Activated CD8-positive, alpha-beta memory T cell treated with anti-CD3 and anti-CD28 coated beads for 4 hours (primary cell): ENCODE results near the gene PLEK.
"Not testable (repeated sequence)": the region's sequence is repeated elsewhere in the genome, so short reads cannot be mapped to it uniquely, and the experiment has no call there.

Experiments used
- DNase-seq, 2 donors: peaks; one replicate each; pipeline ENCODE4 v3.0.0-alpha.2; 2020; ENCODE audit warnings: low read depth in 2 of 2

The PLEK gene

GRCh38 chr2:68352651-68353391, 12.3 kb upstream of the PLEK start:
- no peak for DNase-seq

GRCh38 chr2:68356599-68357239, 8.4 kb upstream of the PLEK start:
- no peak for DNase-seq

- no peak for DNase-seq
Measured at GRCh38 chr2:68357605-68358337, 7.3 kb upstream of the PLEK start.

GRCh38 chr2:68359889-68360288, 5.2 kb upstream of the PLEK start:
- DNase-seq = no peak

- DNase-seq = peak; percentile 60 to 70
Measured at GRCh38 chr2:68362069-68362468, 3.0 kb upstream of the PLEK start.

- no peak for DNase-seq
Measured at GRCh38 chr2:68362749-68363148, 2.3 kb upstream of the PLEK start.

GRCh38 chr2:68363721-68364120, 1.4 kb upstream of the PLEK start:
- no peak for DNase-seq

- no peak for DNase-seq
Measured at GRCh38 chr2:68366083-68366560, 1.0 kb downstream of the PLEK start.

- DNase-seq = no peak
Measured at GRCh38 chr2:68367953-68368653, 3.0 kb downstream of the PLEK start.

GRCh38 chr2:68368654-68369336, 3.7 kb downstream of the PLEK start:
- no peak for DNase-seq

GRCh38 chr2:68369337-68369734, 4.3 kb downstream of the PLEK start:
- no peak for DNase-seq

GRCh38 chr2:68371138-68371537, 6.1 kb downstream of the PLEK start:
- no peak for DNase-seq

- DNase-seq = no peak
Measured at GRCh38 chr2:68371581-68371980, 6.5 kb downstream of the PLEK start.

- DNase-seq = no peak
Measured at GRCh38 chr2:68372485-68372884, 7.4 kb downstream of the PLEK start.

GRCh38 chr2:68374184-68374583, 9.1 kb downstream of the PLEK start:
- no peak for DNase-seq

GRCh38 chr2:68375582-68375981, 10.5 kb downstream of the PLEK start:
- no peak for DNase-seq

- DNase-seq = no peak
Measured at GRCh38 chr2:68377137-68377780, 12.2 kb downstream of the PLEK start.

- not testable (repeated sequence) for DNase-seq
Measured at GRCh38 chr2:68378779-68379178, 13.7 kb downstream of the PLEK start.

GRCh38 chr2:68379184-68379708, 14.2 kb downstream of the PLEK start:
- DNase-seq = peak in 1 of 2 donors; percentile 17

GRCh38 chr2:68383778-68384177, 18.7 kb downstream of the PLEK start:
- DNase-seq = no peak
